ENCODE results near the gene CACNA1S. TPM values are rescaled to one million over a fixed set of nuclear protein-coding genes. Genes with fewer than 3 reads are reported as not detected.

CACNA1S gene
- total RNA-seq, 1 experiment from 2014 or later, result not detected

DNA sequence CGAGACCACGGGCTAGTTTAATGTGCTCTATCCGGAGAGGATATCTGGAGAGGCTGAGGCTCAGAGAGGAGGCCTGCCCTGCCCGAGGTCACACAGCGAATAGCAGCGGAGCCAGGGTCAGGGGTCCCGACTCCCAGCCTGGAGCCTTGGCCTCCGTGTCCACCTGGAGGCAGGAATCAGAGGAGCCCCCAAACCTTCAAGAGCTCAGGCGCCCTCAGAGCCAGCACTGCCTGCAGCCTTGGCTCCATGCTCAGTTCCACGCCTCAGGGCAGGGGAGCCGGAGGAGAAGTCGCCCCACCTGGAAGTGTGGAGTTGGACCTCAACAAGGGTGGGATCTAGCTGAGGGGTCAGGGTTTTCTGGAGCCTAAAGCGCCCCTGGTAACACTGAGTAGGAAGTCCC is 16.7 kb upstream of the CACNA1S start:
- Histone ChIP-seq H2BK15ac (ENCODE audit: low read depth, low read length) (no peak overlapping the region), H2AK5ac (ENCODE audit: insufficient read length, low read length) (no peak overlapping the region), H2BK120ac (ENCODE audit: low read depth, low read length, poor library complexity, severe bottlenecking) (no peak overlapping the region), H3T11ph (ENCODE audit: low read length) (no peak overlapping the region), H2BK5ac (ENCODE audit: insufficient read length, low read length) (no peak overlapping the region), H3K18ac (ENCODE audit: insufficient read length, low read depth, low read length) (no peak overlapping the region), H3K79me2 (ENCODE audit: insufficient read depth, low read length) (no peaks in the 10 kb centered on the region), H3K27ac (ENCODE audit: insufficient read length, low read depth, low read length) (no peak overlapping the region), H3K4me1 (ENCODE audit: insufficient read depth, low read length) (no peaks in the 10 kb centered on the region), H3K27me3 (ENCODE audit: insufficient read depth, low read length) (no peaks in the 10 kb centered on the region), H3K9ac (ENCODE audit: extremely low read depth, insufficient read length, low read length) (no peak overlapping the region), H3K14ac (ENCODE audit: insufficient read depth, low read length) (no peak overlapping the region), H4K8ac (replicated peaks; ENCODE audit: insufficient read length, low read depth, low read length) (no peak overlapping the region), H3K23ac (ENCODE audit: insufficient read length, low read depth, low read length) (no peak overlapping the region), H2BK12ac (ENCODE audit: insufficient read length, low read depth, low read length) (no peak overlapping the region), H2AFZ (ENCODE audit: low read length) (no peak overlapping the region), H3K9me3 (ENCODE audit: control insufficient read depth, low read depth, low read length) (no peaks in the 10 kb centered on the region), H4K91ac (ENCODE audit: insufficient read length, low read depth, low read length) (no peak overlapping the region), H3K4ac (ENCODE audit: low read depth, low read length) (no peak overlapping the region), H2BK20ac (ENCODE audit: low read depth, low read length, poor library complexity, severe bottlenecking) (no peak overlapping the region), H3K79me1 (ENCODE audit: insufficient read depth, low read depth, low read length, poor library complexity, severe bottlenecking) (no peaks in the 10 kb centered on the region), H4K20me1 (ENCODE audit: control insufficient read depth, insufficient read depth, insufficient read length) (peaks cover 2% of the 10 kb centered on the region), H3K4me2 (ENCODE audit: insufficient read depth, insufficient read length, low read length) (no peak overlapping the region), H3K23me2 (ENCODE audit: insufficient read length, low read depth, low read length, poor library complexity, severe bottlenecking) (no peaks in the 10 kb centered on the region), H3K56ac (ENCODE audit: insufficient read length, low read depth, low read length) (no peak overlapping the region), H4K5ac (ENCODE audit: insufficient read length, low read depth, low read length) (no peak overlapping the region)
- Mint-ChIP-seq H3K27me3 (ENCODE audit: low read depth) (peaks cover 10% of the 10 kb centered on the region), H3K36me3 (ENCODE audit: insufficient read depth in 1 of 3, low read depth in 3 of 3) (peaks cover 2 to 10% (median 3%) of the 10 kb centered on the region in 3 experiments), H3K9me3 (no peaks in the 10 kb centered on the region; a peak in 1 of 5 replicates), H3K4me1 (peaks cover 11 to 14% of the 10 kb centered on the region in 2 experiments), H3K4me3 (no peak overlapping the region), H3K27ac (no peak overlapping the region)
- TF ChIP-seq, protein P1, sequence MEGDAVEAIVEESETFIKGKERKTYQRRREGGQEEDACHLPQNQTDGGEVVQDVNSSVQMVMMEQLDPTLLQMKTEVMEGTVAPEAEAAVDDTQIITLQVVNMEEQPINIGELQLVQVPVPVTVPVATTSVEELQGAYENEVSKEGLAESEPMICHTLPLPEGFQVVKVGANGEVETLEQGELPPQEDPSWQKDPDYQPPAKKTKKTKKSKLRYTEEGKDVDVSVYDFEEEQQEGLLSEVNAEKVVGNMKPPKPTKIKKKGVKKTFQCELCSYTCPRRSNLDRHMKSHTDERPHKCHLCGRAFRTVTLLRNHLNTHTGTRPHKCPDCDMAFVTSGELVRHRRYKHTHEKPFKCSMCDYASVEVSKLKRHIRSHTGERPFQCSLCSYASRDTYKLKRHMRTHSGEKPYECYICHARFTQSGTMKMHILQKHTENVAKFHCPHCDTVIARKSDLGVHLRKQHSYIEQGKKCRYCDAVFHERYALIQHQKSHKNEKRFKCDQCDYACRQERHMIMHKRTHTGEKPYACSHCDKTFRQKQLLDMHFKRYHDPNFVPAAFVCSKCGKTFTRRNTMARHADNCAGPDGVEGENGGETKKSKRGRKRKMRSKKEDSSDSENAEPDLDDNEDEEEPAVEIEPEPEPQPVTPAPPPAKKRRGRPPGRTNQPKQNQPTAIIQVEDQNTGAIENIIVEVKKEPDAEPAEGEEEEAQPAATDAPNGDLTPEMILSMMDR (conservative IDR thresholded peaks at IDR 0.05), result no peak
- DNase-seq, result no peak
- WGBS (ENCODE audit: extremely low coverage, insufficient read length, low lambda C conversion rate), result no CpG with 5 or more reads among the region's 13 CpGs

Data from H9 (cell line).